GM23338 (cell line): ENCODE measurements around the gene SORCS2.

ENCODE experiments used
- CREB1 ChIP-seq: fragments of 250-450 bp; sonication (Bioruptor Pico); IDR thresholded peaks from 2 replicates; pipeline ENCODE4 v1.5.0; 2020; ENCODE audit warnings: low read depth, mild to moderate bottlenecking, moderate library complexity
- CTCF ChIP-seq, 2 experiments: fragments of 200-600 bp in 1 of 2; sonication (generic) in 1 of 2; conservative IDR thresholded peaks; 2 replicates each; pipeline versions ENCODE4 v1.5.1 to v1.6.1; 2016 to 2017; ENCODE audit warnings: antibody characterized with exemption in 2 of 2, low read depth in 2 of 2, mild to moderate bottlenecking in 2 of 2, moderate library complexity in 1 of 2
- EZH2 ChIP-seq: fragments of 200-600 bp; sonication (generic); IDR thresholded peaks from one replicate; pipeline ENCODE4 v1.8.0; 2017; ENCODE audit warnings: antibody characterized with exemption, mild to moderate bottlenecking, low read depth; ENCODE audit not compliant: unreplicated experiment
- EZH2phosphoT487 ChIP-seq: fragments of 200-600 bp; sonication (generic); IDR thresholded peaks from one replicate; pipeline ENCODE4 v1.8.1; 2018; ENCODE audit warnings: antibody characterized with exemption; ENCODE audit not compliant: unreplicated experiment
- JUNB ChIP-seq: IDR thresholded peaks from one replicate; pipeline ENCODE4 v1.6.1; 2016; ENCODE audit warnings: antibody characterized with exemption; ENCODE audit not compliant: unreplicated experiment
- POLR2AphosphoS5 ChIP-seq: IDR thresholded peaks from 2 replicates; pipeline ENCODE4 v1.6.1; 2016; ENCODE audit warnings: antibody characterized with exemption, low read depth
- ZNF462 ChIP-seq: fragments of 250-450 bp; sonication (Bioruptor Pico); IDR thresholded peaks from 2 replicates; pipeline ENCODE4 v1.5.0; 2020; ENCODE audit warnings: mild to moderate bottlenecking, moderate library complexity
- TF ChIP-seq, protein P1 (sequence below): IDR thresholded peaks from one replicate; pipeline ENCODE4 v1.6.1; 2018; ENCODE audit warnings: antibody characterized with exemption; ENCODE audit not compliant: unreplicated experiment
- TF ChIP-seq, protein P2 (sequence below): IDR thresholded peaks from 2 replicates; pipeline ENCODE4 v1.6.1; 2016; ENCODE audit warnings: antibody characterized with exemption

GRCh38 chr4:7384929-7385890, 192.9 kb downstream of the SORCS2 start:
- no peak for TF ChIP-seq CTCF (conservative IDR thresholded peaks at IDR 0.05; ENCODE audit: low read depth in 2 of 2)
- TF ChIP-seq EZH2: no peak
- no peak for TF ChIP-seq CREB1 (CRISPR knock-in tag)
- no peak for TF ChIP-seq EZH2phosphoT487
- TF ChIP-seq, protein P1, sequence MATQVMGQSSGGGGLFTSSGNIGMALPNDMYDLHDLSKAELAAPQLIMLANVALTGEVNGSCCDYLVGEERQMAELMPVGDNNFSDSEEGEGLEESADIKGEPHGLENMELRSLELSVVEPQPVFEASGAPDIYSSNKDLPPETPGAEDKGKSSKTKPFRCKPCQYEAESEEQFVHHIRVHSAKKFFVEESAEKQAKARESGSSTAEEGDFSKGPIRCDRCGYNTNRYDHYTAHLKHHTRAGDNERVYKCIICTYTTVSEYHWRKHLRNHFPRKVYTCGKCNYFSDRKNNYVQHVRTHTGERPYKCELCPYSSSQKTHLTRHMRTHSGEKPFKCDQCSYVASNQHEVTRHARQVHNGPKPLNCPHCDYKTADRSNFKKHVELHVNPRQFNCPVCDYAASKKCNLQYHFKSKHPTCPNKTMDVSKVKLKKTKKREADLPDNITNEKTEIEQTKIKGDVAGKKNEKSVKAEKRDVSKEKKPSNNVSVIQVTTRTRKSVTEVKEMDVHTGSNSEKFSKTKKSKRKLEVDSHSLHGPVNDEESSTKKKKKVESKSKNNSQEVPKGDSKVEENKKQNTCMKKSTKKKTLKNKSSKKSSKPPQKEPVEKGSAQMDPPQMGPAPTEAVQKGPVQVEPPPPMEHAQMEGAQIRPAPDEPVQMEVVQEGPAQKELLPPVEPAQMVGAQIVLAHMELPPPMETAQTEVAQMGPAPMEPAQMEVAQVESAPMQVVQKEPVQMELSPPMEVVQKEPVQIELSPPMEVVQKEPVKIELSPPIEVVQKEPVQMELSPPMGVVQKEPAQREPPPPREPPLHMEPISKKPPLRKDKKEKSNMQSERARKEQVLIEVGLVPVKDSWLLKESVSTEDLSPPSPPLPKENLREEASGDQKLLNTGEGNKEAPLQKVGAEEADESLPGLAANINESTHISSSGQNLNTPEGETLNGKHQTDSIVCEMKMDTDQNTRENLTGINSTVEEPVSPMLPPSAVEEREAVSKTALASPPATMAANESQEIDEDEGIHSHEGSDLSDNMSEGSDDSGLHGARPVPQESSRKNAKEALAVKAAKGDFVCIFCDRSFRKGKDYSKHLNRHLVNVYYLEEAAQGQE: no peak
- TF ChIP-seq, protein P2, sequence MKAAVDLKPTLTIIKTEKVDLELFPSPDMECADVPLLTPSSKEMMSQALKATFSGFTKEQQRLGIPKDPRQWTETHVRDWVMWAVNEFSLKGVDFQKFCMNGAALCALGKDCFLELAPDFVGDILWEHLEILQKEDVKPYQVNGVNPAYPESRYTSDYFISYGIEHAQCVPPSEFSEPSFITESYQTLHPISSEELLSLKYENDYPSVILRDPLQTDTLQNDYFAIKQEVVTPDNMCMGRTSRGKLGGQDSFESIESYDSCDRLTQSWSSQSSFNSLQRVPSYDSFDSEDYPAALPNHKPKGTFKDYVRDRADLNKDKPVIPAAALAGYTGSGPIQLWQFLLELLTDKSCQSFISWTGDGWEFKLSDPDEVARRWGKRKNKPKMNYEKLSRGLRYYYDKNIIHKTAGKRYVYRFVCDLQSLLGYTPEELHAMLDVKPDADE: no peak
- no peak for TF ChIP-seq POLR2AphosphoS5
- no peak for TF ChIP-seq ZNF462 (CRISPR knock-in tag)
- TF ChIP-seq JUNB: no peak
